Type B pancreatic cell (in vitro differentiated cells): ENCODE results near the gene FYB1. TPM values are rescaled to one million over a fixed set of nuclear protein-coding genes. Genes with fewer than 3 reads are reported as not detected.
A peak's percentile ranks its signal among the peaks of the same experiment; 100 is the strongest.
"Not testable (repeated sequence)": the region's sequence is repeated elsewhere in the genome, so short reads cannot be mapped to it uniquely, and the experiment has no call there.

Experiments
- DNase-seq: peaks from one replicate; pipeline ENCODE4 v3.0.0; 2021; ENCODE audit warnings: mixed read lengths; ENCODE audit not compliant: unreplicated experiment; ENCODE audit errors: extremely low spot score
- H3K27ac Mint-ChIP-seq: 2 replicates; pipeline ENCODE4 v1.8.0; 2021; ENCODE audit warnings: mild to moderate bottlenecking, mixed read lengths
- H3K27me3 Mint-ChIP-seq: 2 replicates; pipeline ENCODE4 v1.8.0; 2021; ENCODE audit warnings: mixed read lengths
- H3K36me3 Mint-ChIP-seq: 2 replicates; pipeline ENCODE4 v1.8.0; 2021; ENCODE audit warnings: mixed read lengths
- H3K4me1 Mint-ChIP-seq: one replicate; pipeline ENCODE4 v1.8.0; 2021; ENCODE audit warnings: mixed read lengths; ENCODE audit not compliant: unreplicated experiment
- H3K4me3 Mint-ChIP-seq: 2 replicates; pipeline ENCODE4 v1.8.0; 2021; ENCODE audit warnings: mild to moderate bottlenecking, mixed read lengths
- H3K9me3 Mint-ChIP-seq: 2 replicates; pipeline ENCODE4 v1.8.0; 2021; ENCODE audit warnings: mixed read lengths
- CTCF ChIP-seq: fragments of 200-600 bp; sonication (generic); conservative IDR thresholded peaks from 2 replicates; pipeline ENCODE4 v1.5.0; 2021; ENCODE audit warnings: antibody characterized with exemption, mild to moderate bottlenecking
- total RNA-seq: library from RNA; stranded (reverse); gene quantifications from 2 replicates; pipeline ENCODE4 v1.2.1, GENCODE V29; 2021; ENCODE audit warnings: low replicate concordance

FYB1 gene
- total RNA-seq, 1 donor from 2014 or later = 0.24 TPM

- peaks cover 4% of the 10 kb centered on the region for H3K4me1 Mint-ChIP-seq
- H3K27ac Mint-ChIP-seq = no peak overlapping the region
- no peaks in the 10 kb centered on the region for H3K9me3 Mint-ChIP-seq
- H3K4me3 Mint-ChIP-seq = no peak overlapping the region
- H3K27me3 Mint-ChIP-seq = no peaks in the 10 kb centered on the region
- no peaks in the 10 kb centered on the region for H3K36me3 Mint-ChIP-seq
- TF ChIP-seq CTCF = no peak
- DNase-seq = no peak
These were observed 6.7 kb upstream of the FYB1 start for GRCh38 chr5:39226100-39226451.

GRCh38 chr5:39225405-39226099 is 6.2 kb upstream of the FYB1 start:
- Mint-ChIP-seq H3K9me3 (no peaks in the 10 kb centered on the region), H3K27me3 (no peaks in the 10 kb centered on the region), H3K4me3 (no peak overlapping the region), H3K36me3 (no peaks in the 10 kb centered on the region), H3K4me1 (peaks cover 4% of the 10 kb centered on the region), H3K27ac (no peak overlapping the region)
- no peak for TF ChIP-seq CTCF
- no peak for DNase-seq

GRCh38 chr5:39224196-39224761 is 4.9 kb upstream of the FYB1 start:
- Mint-ChIP-seq H3K36me3 (no peaks in the 10 kb centered on the region), H3K4me3 (no peak overlapping the region), H3K27ac (no peak overlapping the region), H3K27me3 (no peaks in the 10 kb centered on the region), H3K4me1 (peaks cover 10% of the 10 kb centered on the region), H3K9me3 (no peaks in the 10 kb centered on the region)
- TF ChIP-seq CTCF = no peak
- DNase-seq = no peak

GRCh38 chr5:39223565-39224156 is 4.3 kb upstream of the FYB1 start:
- no peak for TF ChIP-seq CTCF
- Mint-ChIP-seq H3K4me3 (no peak overlapping the region), H3K4me1 (peaks cover 16% of the 10 kb centered on the region), H3K27ac (no peak overlapping the region), H3K36me3 (no peaks in the 10 kb centered on the region), H3K27me3 (no peaks in the 10 kb centered on the region), H3K9me3 (no peaks in the 10 kb centered on the region)
- DNase-seq = no peak

GRCh38 chr5:39221671-39222070 is 2.3 kb upstream of the FYB1 start:
- not testable (repeated sequence) for DNase-seq, H3K9me3 Mint-ChIP-seq, H3K27ac Mint-ChIP-seq, H3K27me3 Mint-ChIP-seq, H3K36me3 Mint-ChIP-seq, H3K4me3 Mint-ChIP-seq
- H3K4me1 Mint-ChIP-seq = peaks cover 21% of the 10 kb centered on the region

GRCh38 chr5:39220280-39221030 is 1.1 kb upstream of the FYB1 start:
- Mint-ChIP-seq H3K4me1 (peaks cover 21% of the 10 kb centered on the region), H3K36me3 (no peaks in the 10 kb centered on the region), H3K4me3 (no peak overlapping the region), H3K27me3 (no peaks in the 10 kb centered on the region), H3K27ac (peak overlapping the region; percentile 54), H3K9me3 (no peaks in the 10 kb centered on the region)
- no peak for TF ChIP-seq CTCF
- no peak for DNase-seq
